Spleen (tissue), 11 donors: ENCODE measurements around the gene LCE6A. TPM values are rescaled to one million over a fixed set of nuclear protein-coding genes. Genes with fewer than 3 reads are reported as not detected.

Source experiments
- DNase-seq: peaks from one replicate; pipeline ENCODE4 v3.0.0-alpha.2; 2020
- H3K27ac ChIP-seq, 8 donors: fragments of 200-600 bp; sonication (generic) in 7 of 8; 1 replicate in 4 of 8; 2 replicates in 4 of 8; pipeline versions ENCODE4 v1.5.0 to v1.8.0; 2016 to 2021; ENCODE audit warnings: inconsistent platforms in 4 of 8, mild to moderate bottlenecking in 4 of 8, moderate library complexity in 1 of 8
- H3K27me3 ChIP-seq, 7 donors: fragments of 200-600 bp; sonication (generic) in 6 of 7; replicated peaks in 1 of 7; 1 replicate in 4 of 7; 2 replicates in 3 of 7; pipeline versions ENCODE4 v1.5.0 to v1.8.0; 2016 to 2021; ENCODE audit warnings: inconsistent platforms in 3 of 7, mild to moderate bottlenecking in 1 of 7
- H3K36me3 ChIP-seq, 6 donors: fragments of 200-600 bp; sonication (generic) in 5 of 6; 1 replicate in 4 of 6; 2 replicates in 2 of 6; pipeline versions ENCODE4 v1.5.0 to v1.8.0; 2016 to 2021; ENCODE audit warnings: inconsistent platforms in 2 of 6
- H3K4me1 ChIP-seq, 6 donors: fragments of 200-600 bp; sonication (generic) in 5 of 6; 1 replicate in 3 of 6; 2 replicates in 3 of 6; pipeline versions ENCODE4 v1.5.0 to v1.8.0; 2016 to 2021; ENCODE audit warnings: inconsistent platforms in 3 of 6
- H3K4me3 ChIP-seq, 8 donors: fragments of 200-600 bp; sonication (generic) in 7 of 8; 1 replicate in 4 of 8; 2 replicates in 4 of 8; pipeline versions ENCODE4 v1.5.0 to v1.8.0; 2016 to 2021; ENCODE audit warnings: inconsistent platforms in 4 of 8, mild to moderate bottlenecking in 4 of 8, moderate library complexity in 2 of 8
- H3K9me3 ChIP-seq, 8 donors: fragments of 200-600 bp; sonication (generic) in 7 of 8; 1 replicate in 4 of 8; 2 replicates in 4 of 8; pipeline versions ENCODE4 v1.5.0 to v1.8.0; 2016 to 2021; ENCODE audit warnings: inconsistent platforms in 4 of 8
- POLR2A ChIP-seq, 3 donors: fragments of 450-650 bp; IDR thresholded peaks; one replicate each; pipeline ENCODE4 v1.5.1; 2017; ENCODE audit warnings: antibody characterized with exemption in 3 of 3, mild to moderate bottlenecking in 1 of 3
- POLR2AphosphoS5 ChIP-seq, 3 donors: sonication (generic); formaldehyde crosslinking; IDR thresholded peaks; one replicate each; pipeline ENCODE4 v1.5.1; 2017; ENCODE audit warnings: antibody characterized with exemption in 3 of 3
- WGBS, 5 donors: extraction: QIAGEN DNeasy Blood & Tissue Kit in 3 of 5; methylation state at CpG; one replicate each; pipeline versions ENCODE4 v1.1.5 to v1.1.7; 2013 to 2018; 5-methylcytosine and 5-hydroxymethylcytosine counted together
- intact Hi-C: fragments of 100-400 bp; cut with DNase I; formaldehyde crosslinking; loops from one replicate; pipeline ENCODE4 v1.15.0; 2023; ENCODE audit warnings: low total_unique reads
- polyA plus RNA-seq, 3 donors: library from polyadenylated mRNA; stranded (reverse); fragments of 200-250 nt; gene quantifications; one replicate each; pipeline ENCODE4 v1.2.1, GENCODE V29; 2013
- total RNA-seq, 7 donors: library from RNA; depleted of rRNA in 3 of 7; stranded (reverse); fragments of >200 nt in 3 of 7; fragmentation: NEBNext Ultra II Directional in 4 of 7; extraction: Animal tissue kit (Norgen Biotek cat#: 25700) in 4 of 7; gene quantifications; one replicate each; pipeline versions ENCODE4 v1.1.0 to v1.2.1, GENCODE V29; 2016 to 2021
- TF ChIP-seq, protein P1 (sequence below), 11 experiments: fragments of 200-600 bp in 7 of 11; fragments of 450-650 bp in 4 of 11; sonication (generic) in 4 of 11; IDR thresholded peaks in 8 of 11; conservative IDR thresholded peaks in 3 of 11; 1 replicate in 7 of 11; 2 replicates in 4 of 11; pipeline versions ENCODE4 v1.4.0 to v1.8.0; 2016 to 2021; ENCODE audit warnings: antibody characterized with exemption in 11 of 11, inconsistent platforms in 4 of 11, mild to moderate bottlenecking in 1 of 11
- donor health status: healthy with polysubstance abuse.
- donor health status: DM: no; HTN: no; CAD: no; lungs with moderate emphysema.
- donor health status: DM: no; HTN: no; CAD: no.
- donor health status: Bipolar disorder and iron deficiency.
- donor health status: healthy.
- donor health status: DM: no; HTN: no; CAD: no.
- donor health status: DM: yes; HTN: yes; CAD: no.

Gene LCE6A
- total and polyA plus RNA-seq, 10 donors = not detected

DNA sequence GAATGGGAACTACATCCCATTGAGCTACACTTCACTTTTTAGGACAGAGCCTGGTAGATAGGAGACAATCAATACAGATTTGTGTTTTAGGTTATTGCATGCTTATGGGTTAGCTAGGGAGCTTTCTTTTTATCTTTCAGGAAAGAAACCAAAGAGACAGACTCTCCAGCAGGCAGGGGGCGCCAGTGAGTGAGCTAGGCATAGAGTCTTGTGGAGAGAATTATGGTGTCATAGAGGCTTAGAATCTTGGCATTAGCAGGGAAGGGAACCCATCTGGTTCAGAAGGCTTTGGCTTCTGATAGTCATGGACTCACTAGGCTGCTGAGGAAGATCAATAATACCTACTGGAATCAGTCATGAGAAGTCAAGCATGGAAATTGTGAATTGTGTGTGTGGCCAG lies 35.4 kb downstream of the LCE6A start, which contains the start of gene SMCP:
TSS of gene SMCP (plus strand) at position 281 of the 400 bp plus-strand sequence. CDS start 6,101 bp downstream, outside the sequence.
- no peaks in the 10 kb centered on the region for H3K9me3 ChIP-seq
- intact Hi-C loops = loop anchor here (5.0 kb wide), 1 partner anchor 349 kb away; no protein-coding TSS in a partner anchor
- no peak for TF ChIP-seq POLR2AphosphoS5 (IDR thresholded peaks at IDR 0.05)
- TF ChIP-seq POLR2A (IDR thresholded peaks at IDR 0.05) = no peak
- TF ChIP-seq, protein P1, sequence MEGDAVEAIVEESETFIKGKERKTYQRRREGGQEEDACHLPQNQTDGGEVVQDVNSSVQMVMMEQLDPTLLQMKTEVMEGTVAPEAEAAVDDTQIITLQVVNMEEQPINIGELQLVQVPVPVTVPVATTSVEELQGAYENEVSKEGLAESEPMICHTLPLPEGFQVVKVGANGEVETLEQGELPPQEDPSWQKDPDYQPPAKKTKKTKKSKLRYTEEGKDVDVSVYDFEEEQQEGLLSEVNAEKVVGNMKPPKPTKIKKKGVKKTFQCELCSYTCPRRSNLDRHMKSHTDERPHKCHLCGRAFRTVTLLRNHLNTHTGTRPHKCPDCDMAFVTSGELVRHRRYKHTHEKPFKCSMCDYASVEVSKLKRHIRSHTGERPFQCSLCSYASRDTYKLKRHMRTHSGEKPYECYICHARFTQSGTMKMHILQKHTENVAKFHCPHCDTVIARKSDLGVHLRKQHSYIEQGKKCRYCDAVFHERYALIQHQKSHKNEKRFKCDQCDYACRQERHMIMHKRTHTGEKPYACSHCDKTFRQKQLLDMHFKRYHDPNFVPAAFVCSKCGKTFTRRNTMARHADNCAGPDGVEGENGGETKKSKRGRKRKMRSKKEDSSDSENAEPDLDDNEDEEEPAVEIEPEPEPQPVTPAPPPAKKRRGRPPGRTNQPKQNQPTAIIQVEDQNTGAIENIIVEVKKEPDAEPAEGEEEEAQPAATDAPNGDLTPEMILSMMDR (IDR thresholded peaks at IDR 0.05 in 8 of 11, conservative IDR thresholded peaks at IDR 0.05 in 3 of 11) = no peak
- no peak for DNase-seq
- H3K4me1 ChIP-seq = no peaks in the 10 kb centered on the region
- no peaks in the 10 kb centered on the region for H3K36me3 ChIP-seq
- no peak within 1 kb of the TSS for H3K27ac ChIP-seq
- WGBS, 5 donors = 0 to 28% (median 4%) methylated on average over 1 of the region's 1 CpG
- no peak within 1 kb of the TSS for H3K4me3 ChIP-seq
- peaks cover 0 to 15% (median 0%) of the 10 kb centered on the region in 7 donors for H3K27me3 ChIP-seq

DNA sequence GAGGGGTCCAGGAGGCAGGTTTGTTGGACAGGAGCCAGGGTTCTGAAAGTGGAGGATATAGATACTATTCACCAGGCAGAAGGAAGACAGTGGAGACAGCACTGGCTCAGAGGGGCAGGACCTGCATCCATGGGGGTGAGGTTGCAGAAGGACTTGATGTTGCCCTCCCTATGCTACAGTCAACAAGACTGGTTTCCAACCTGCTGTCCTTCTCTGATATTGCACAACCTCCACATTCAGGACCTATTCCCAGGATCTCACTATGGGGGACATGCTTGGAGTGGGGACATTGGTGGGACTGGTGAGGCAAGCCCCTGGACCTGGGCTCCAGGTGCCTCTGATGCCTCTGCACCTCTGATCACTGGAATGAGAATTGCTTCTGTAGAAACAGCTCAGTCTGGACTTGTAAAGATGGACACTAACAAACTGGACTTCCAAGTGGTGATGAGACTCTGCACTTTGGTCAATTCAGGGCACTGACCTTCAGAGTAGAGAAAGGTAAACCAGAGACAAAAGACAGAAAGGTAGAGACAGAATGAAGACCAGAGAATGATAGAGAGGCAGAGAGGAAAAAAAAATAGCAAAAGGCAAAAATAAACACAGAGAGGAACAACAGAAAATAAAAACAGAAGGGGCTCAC lies 37.0 kb downstream of the LCE6A start:
- no peak for TF ChIP-seq POLR2AphosphoS5 (IDR thresholded peaks at IDR 0.05)
- no peak for TF ChIP-seq POLR2A (IDR thresholded peaks at IDR 0.05)
- TF ChIP-seq, protein P1 (IDR thresholded peaks at IDR 0.05 in 8 of 11, conservative IDR thresholded peaks at IDR 0.05 in 3 of 11) = no peak
- Histone ChIP-seq H3K27me3 (peaks cover 0 to 5% (median 0%) of the 10 kb centered on the region in 7 donors), H3K36me3 (no peaks in the 10 kb centered on the region), H3K4me1 (no peaks in the 10 kb centered on the region), H3K27ac (no peak overlapping the region), H3K9me3 (no peaks in the 10 kb centered on the region), H3K4me3 (no peak overlapping the region)
- DNase-seq = no peak
- intact Hi-C loops = loop anchor here (5.0 kb wide), 1 partner anchor 348 kb away; no protein-coding TSS in a partner anchor

DNA sequence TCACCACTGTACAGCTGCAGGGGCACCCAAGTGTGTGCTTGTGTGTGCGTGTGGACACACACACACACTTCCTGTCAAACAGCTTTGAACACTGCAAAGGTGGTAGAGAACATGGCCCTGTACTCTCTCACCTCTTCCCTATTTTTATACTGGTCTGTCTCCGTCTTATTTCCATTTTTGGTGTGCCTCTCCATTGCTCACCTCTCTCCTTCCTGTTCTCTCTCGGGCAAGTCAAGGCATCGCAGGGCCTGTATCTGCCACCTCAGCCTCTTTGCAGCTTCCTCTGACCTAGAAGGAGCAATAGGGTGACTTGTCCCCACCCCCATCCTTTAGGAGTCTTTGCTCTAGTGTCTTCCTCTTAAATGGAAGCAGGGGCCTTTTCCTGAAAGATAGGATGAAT lies 37.7 kb downstream of the LCE6A start:
- no peak for TF ChIP-seq POLR2AphosphoS5 (IDR thresholded peaks at IDR 0.05)
- no peak for TF ChIP-seq POLR2A (IDR thresholded peaks at IDR 0.05)
- TF ChIP-seq, protein P1 (IDR thresholded peaks at IDR 0.05 in 8 of 11, conservative IDR thresholded peaks at IDR 0.05 in 3 of 11) = no peak
- H3K27ac ChIP-seq = no peak overlapping the region
- no peaks in the 10 kb centered on the region for H3K9me3 ChIP-seq
- no peaks in the 10 kb centered on the region for H3K27me3 ChIP-seq
- no peaks in the 10 kb centered on the region for H3K36me3 ChIP-seq
- DNase-seq = no peak
- WGBS, 5 donors = 56 to 76% (median 68%) methylated on average over 4 of the region's 4 CpGs
- no peaks in the 10 kb centered on the region for H3K4me1 ChIP-seq
- intact Hi-C loops = no loop called here
- H3K4me3 ChIP-seq = no peak overlapping the region

DNA sequence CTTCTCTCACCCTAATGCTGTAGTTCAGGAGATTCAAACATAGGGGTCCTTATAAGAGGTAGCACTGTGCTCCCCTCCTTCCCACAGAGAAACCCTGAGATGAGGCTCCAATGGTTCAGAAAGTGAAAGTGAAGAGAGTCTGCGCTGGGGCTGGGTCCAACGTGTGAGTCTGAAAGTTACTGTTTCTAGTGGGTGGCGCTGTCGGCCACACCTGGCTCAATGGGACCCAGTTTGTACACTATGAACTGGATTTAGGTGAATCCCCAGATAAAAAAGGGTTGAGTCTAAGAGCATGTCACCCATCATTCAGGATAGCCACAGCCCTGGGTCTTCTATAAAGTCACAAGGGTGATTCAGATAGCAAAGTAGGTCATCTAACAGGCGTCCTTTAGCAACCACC lies 38.3 kb downstream of the LCE6A start:
- intact Hi-C loops = no loop called here
- no peak for DNase-seq
- no peaks in the 10 kb centered on the region for H3K4me1 ChIP-seq

More for the DNA sequence above, 38.3 kb downstream of the LCE6A start:
- Histone ChIP-seq H3K36me3 (no peaks in the 10 kb centered on the region), H3K27me3 (no peaks in the 10 kb centered on the region), H3K27ac (no peak overlapping the region), H3K4me3 (no peak overlapping the region), H3K9me3 (no peaks in the 10 kb centered on the region)
- WGBS, 5 donors = 64 to 82% (median 72%) methylated on average over 5 of the region's 5 CpGs
- TF ChIP-seq, protein P1 (IDR thresholded peaks at IDR 0.05 in 8 of 11, conservative IDR thresholded peaks at IDR 0.05 in 3 of 11) = no peak
- TF ChIP-seq POLR2A (IDR thresholded peaks at IDR 0.05) (no peak), POLR2AphosphoS5 (IDR thresholded peaks at IDR 0.05) (no peak)
